Measurements from ENCODE around the gene DOLK. TPM values are rescaled to one million over a fixed set of nuclear protein-coding genes. Genes with fewer than 3 reads are reported as not detected.

The DOLK gene
- polyA plus RNA-seq, 1 donor (not counting 4 experiments of a cell fraction or from before 2014, with no cell fraction given) = 21.8 TPM

GRCh38 chr9:128906741-128907140 lies 40.7 kb downstream of the DOLK start:
- Histone ChIP-seq H3K4me2 (ENCODE audit: control insufficient read depth, extremely low read depth, insufficient read depth, low read depth, low read length) (no peak overlapping the region), H4K20me1 (ENCODE audit: control insufficient read depth, extremely low read depth, insufficient read depth, low read length) (no peaks in the 10 kb centered on the region), H3K9ac (ENCODE audit: control insufficient read depth, extremely low read depth, insufficient read depth, low read length) (no peak overlapping the region), H3K9me1 (ENCODE audit: control insufficient read depth, extremely low read depth, insufficient read depth, low read length) (peaks cover 2% of the 10 kb centered on the region), H3K36me3 (ENCODE audit: control insufficient read depth in 2 of 2, extremely low read depth in 1 of 2, insufficient read depth in 2 of 2, low read length in 2 of 2) (peaks cover 30 to 76% of the 10 kb centered on the region in 2 experiments), H3K4me1 (ENCODE audit: control insufficient read depth, extremely low read depth, insufficient read depth, low read length) (peaks cover 44% of the 10 kb centered on the region), H2AFZ (ENCODE audit: control insufficient read depth, low read length) (no peak overlapping the region), H3K27ac (ENCODE audit: control insufficient read depth, insufficient read depth, low read length) (no peak overlapping the region), H3K27me3 (ENCODE audit: control insufficient read depth, extremely low read depth, insufficient read depth, low read length) (no peaks in the 10 kb centered on the region), H3K4me3 (ENCODE audit: control insufficient read depth in 2 of 3, extremely low read depth in 1 of 3, insufficient read depth in 2 of 3, low read depth in 1 of 3, low read length in 3 of 3) (no peak overlapping the region), H3K9me3 (ENCODE audit: control insufficient read depth, low read depth, low read length) (no peaks in the 10 kb centered on the region), H3K79me2 (ENCODE audit: control insufficient read depth, insufficient read depth, low read length) (peaks cover 80% of the 10 kb centered on the region)
- no peak for DNase-seq (ENCODE audit: low read depth, low spot score)
- dilution Hi-C loops (cut with MboI; ENCODE audit: extremely low pct_ligation_motif_present, low sequenced_read_pairs) = no loop called here
- no peak for FAIRE-seq
- no peak for TF ChIP-seq CTCF (optimal IDR thresholded peaks at IDR 0.05 in 1 of 3, IDR thresholded peaks at IDR 0.05 in 1 of 3, conservative IDR thresholded peaks at IDR 0.05 in 1 of 3; ENCODE audit: extremely low read depth in 1 of 3, insufficient read depth in 2 of 3, low read length in 3 of 3)
- TF ChIP-seq EZH2 (IDR thresholded peaks at IDR 0.05; ENCODE audit: low read length) = no peak

GRCh38 chr9:128905964-128906363 lies 41.4 kb downstream of the DOLK start:
- Histone ChIP-seq H3K9ac (ENCODE audit: control insufficient read depth, extremely low read depth, insufficient read depth, low read length) (no peak overlapping the region), H3K79me2 (ENCODE audit: control insufficient read depth, insufficient read depth, low read length) (peaks cover 80% of the 10 kb centered on the region), H2AFZ (ENCODE audit: control insufficient read depth, low read length) (no peak overlapping the region), H3K4me1 (ENCODE audit: control insufficient read depth, extremely low read depth, insufficient read depth, low read length) (peaks cover 41% of the 10 kb centered on the region), H3K9me3 (ENCODE audit: control insufficient read depth, low read depth, low read length) (no peaks in the 10 kb centered on the region), H3K4me2 (ENCODE audit: control insufficient read depth, extremely low read depth, insufficient read depth, low read depth, low read length) (no peak overlapping the region), H4K20me1 (ENCODE audit: control insufficient read depth, extremely low read depth, insufficient read depth, low read length) (no peaks in the 10 kb centered on the region), H3K9me1 (ENCODE audit: control insufficient read depth, extremely low read depth, insufficient read depth, low read length) (no peaks in the 10 kb centered on the region), H3K27ac (ENCODE audit: control insufficient read depth, insufficient read depth, low read length) (no peak overlapping the region), H3K27me3 (ENCODE audit: control insufficient read depth, extremely low read depth, insufficient read depth, low read length) (no peaks in the 10 kb centered on the region), H3K36me3 (ENCODE audit: control insufficient read depth in 2 of 2, extremely low read depth in 1 of 2, insufficient read depth in 2 of 2, low read length in 2 of 2) (peaks cover 30 to 73% of the 10 kb centered on the region in 2 experiments), H3K4me3 (ENCODE audit: control insufficient read depth in 2 of 3, extremely low read depth in 1 of 3, insufficient read depth in 2 of 3, low read depth in 1 of 3, low read length in 3 of 3) (no peak overlapping the region)
- dilution Hi-C loops (cut with MboI; ENCODE audit: extremely low pct_ligation_motif_present, low sequenced_read_pairs) = no loop called here
- no peak for DNase-seq (ENCODE audit: low read depth, low spot score)
- TF ChIP-seq EZH2 (IDR thresholded peaks at IDR 0.05; ENCODE audit: low read length) (no peak), CTCF (optimal IDR thresholded peaks at IDR 0.05 in 1 of 3, IDR thresholded peaks at IDR 0.05 in 1 of 3, conservative IDR thresholded peaks at IDR 0.05 in 1 of 3; ENCODE audit: extremely low read depth in 1 of 3, insufficient read depth in 2 of 3, low read length in 3 of 3) (no peak)
- FAIRE-seq = no peak

Data from keratinocyte (primary cell).